SK-N-SH treated with all-trans-retinoic acid at 6 μM for 48 hours (cell line): ENCODE data around the gene CCDC85C.

ENCODE experiments used
- RARB ChIP-seq: fragments of 250-450 bp; sonication (Bioruptor Pico); IDR thresholded peaks from 2 replicates; pipeline ENCODE4 v1.8.0; 2021; ENCODE audit warnings: mild to moderate bottlenecking, moderate library complexity
- TSHZ2 ChIP-seq: fragments of 250-450 bp; sonication (Bioruptor Pico); IDR thresholded peaks from 2 replicates; pipeline ENCODE4 v1.5.0; 2020; ENCODE audit warnings: mild to moderate bottlenecking, moderate library complexity
- ZC3H10 ChIP-seq: fragments of 250-450 bp; sonication (Bioruptor Pico); IDR thresholded peaks from 2 replicates; pipeline ENCODE4 v1.5.1; 2021; ENCODE audit warnings: mild to moderate bottlenecking, moderate library complexity
- TF ChIP-seq, protein P1 (sequence below): fragments of 250-450 bp; sonication (Bioruptor Pico); IDR thresholded peaks from 2 replicates; pipeline ENCODE4 v1.8.0; 2020; ENCODE audit warnings: mild to moderate bottlenecking, moderate library complexity, borderline replicate concordance

GRCh38 chr14:99574099-99574880 is 29.7 kb downstream of the CCDC85C start:
- TF ChIP-seq RARB (CRISPR knock-in tag), result no peak
- TF ChIP-seq, protein P1, sequence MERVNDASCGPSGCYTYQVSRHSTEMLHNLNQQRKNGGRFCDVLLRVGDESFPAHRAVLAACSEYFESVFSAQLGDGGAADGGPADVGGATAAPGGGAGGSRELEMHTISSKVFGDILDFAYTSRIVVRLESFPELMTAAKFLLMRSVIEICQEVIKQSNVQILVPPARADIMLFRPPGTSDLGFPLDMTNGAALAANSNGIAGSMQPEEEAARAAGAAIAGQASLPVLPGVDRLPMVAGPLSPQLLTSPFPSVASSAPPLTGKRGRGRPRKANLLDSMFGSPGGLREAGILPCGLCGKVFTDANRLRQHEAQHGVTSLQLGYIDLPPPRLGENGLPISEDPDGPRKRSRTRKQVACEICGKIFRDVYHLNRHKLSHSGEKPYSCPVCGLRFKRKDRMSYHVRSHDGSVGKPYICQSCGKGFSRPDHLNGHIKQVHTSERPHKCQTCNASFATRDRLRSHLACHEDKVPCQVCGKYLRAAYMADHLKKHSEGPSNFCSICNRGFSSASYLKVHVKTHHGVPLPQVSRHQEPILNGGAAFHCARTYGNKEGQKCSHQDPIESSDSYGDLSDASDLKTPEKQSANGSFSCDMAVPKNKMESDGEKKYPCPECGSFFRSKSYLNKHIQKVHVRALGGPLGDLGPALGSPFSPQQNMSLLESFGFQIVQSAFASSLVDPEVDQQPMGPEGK (CRISPR knock-in tag), result 0 out of 2 replicates have a peak, but pooled peaks have one; percentile 21
- no peak for TF ChIP-seq ZC3H10
- TF ChIP-seq TSHZ2 (CRISPR knock-in tag), result no peak
